Stimulated activated CD4-positive, alpha-beta T cell treated with anti-CD3 and anti-CD28 coated beads, Interleukin-1b, Interleukin-23, amount 100 ng/mL, for 4 hours (primary cell): ENCODE data around the gene PWP1.
A peak's percentile ranks its signal among the peaks of the same experiment; 100 is the strongest.

Source experiments
- DNase-seq, 2 donors: peaks; one replicate each; pipeline ENCODE4 v3.0.0-alpha.2; 2020; ENCODE audit warnings: low read depth in 2 of 2

PWP1 gene

GRCh38 chr12:107735763-107736162 is 50.2 kb downstream of the PWP1 start:
- DNase-seq, result no peak

DNA sequence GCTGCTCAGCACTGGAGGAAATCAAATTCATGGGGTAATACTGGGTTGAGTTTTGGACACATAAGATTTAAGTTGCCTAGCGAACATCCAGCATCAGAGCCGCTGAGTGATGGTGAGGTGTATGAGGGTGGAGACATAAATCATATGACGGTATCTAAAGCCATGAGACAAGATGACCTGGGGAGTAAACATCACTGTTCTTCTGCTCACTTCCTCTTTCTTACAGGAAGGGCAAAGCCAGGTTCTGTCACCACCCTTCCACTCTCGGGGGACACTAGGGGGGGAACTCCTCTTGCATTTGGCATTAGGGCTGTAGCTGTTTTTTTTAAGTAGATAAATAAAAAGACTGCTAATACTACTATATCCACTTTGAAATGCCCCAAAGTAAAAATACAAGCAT is 51.3 kb downstream of the PWP1 start:
- no peak for DNase-seq

DNA sequence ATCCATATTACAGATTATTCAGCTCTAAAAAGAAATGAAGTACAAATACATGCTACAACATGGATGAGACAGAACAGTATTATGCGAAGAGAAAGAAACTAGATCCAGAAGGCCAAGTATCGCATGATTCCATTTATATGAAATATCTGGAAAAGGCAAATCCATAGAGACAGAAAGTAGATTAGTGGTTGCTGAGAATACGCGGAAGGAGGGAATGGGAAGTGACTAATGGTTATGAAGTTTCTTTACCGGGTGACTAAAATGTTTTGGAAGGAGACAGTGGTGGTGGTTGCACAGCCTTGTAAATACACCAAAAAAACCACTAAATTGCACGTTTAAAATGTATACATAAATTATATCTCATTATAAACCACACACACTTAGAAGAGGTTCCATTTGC is 62.9 kb downstream of the PWP1 start:
- DNase-seq, result no peak

DNA sequence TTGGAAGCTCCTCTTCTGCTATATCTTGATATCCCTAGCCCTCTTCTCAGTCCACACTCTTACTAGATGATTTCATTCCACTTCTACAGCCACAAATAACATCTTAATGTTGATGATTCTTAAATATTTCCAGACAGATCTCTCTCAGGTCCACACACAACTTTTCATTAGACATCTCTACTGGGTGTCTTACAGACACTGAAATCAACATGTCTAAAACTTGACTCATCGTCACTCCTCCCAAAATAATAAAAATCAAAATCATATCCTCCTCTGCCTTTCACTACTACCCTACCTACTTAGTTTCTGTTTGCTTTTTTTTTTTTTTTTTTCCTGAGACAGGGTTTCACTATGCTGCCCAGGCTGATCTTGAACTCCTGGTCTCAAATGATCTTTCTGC is 63.5 kb downstream of the PWP1 start:
- DNase-seq, result no peak

- peak in 1 of 2 donors; percentile 14 for DNase-seq
Measured at GRCh38 chr12:107759410-107759809, 73.8 kb downstream of the PWP1 start.

GRCh38 chr12:107760207-107760808 is 74.7 kb downstream of the PWP1 start:
- DNase-seq, result peak in 1 of 2 donors; percentile 19

GRCh38 chr12:107760809-107761501 is 75.4 kb downstream of the PWP1 start, which contains the start of gene PRDM4:
PRDM4 (minus strand) TSS chr12:107761137; CDS start chr12:107760515, 622 bp downstream.
- DNase-seq, result peak; percentile 77 to 89

- DNase-seq, result no peak
Measured at GRCh38 chr12:107761502-107761904, 75.9 kb downstream of the PWP1 start.
